ENCODE data around the gene TMEM247.

Gene TMEM247

DNA sequence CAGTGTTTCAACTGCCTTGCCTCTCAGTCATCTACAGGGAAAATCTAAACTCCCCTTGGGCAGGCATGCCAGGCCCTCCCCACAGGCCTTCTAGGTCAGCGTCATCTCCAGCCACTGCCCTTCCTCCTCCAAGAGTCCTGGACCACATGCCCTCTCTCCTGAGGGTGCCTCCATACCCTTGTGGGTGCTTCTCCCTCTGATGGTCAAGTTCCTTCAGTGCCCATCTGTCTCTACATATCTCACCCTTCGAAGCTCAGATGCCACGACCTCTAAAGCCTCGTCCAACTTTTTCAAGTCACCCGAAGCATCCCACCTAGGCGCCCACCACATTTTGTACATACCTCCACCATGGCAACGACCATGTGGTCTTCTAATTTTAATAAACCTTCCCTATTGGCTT is 22.6 kb upstream of the TMEM247 start:
- H3K36me3 ChIP-seq (ENCODE audit: control insufficient read depth, low read length): no peaks in the 10 kb centered on the region
- H3K4me1 ChIP-seq (ENCODE audit: control insufficient read depth, low read length): peaks cover 8% of the 10 kb centered on the region
- H3K27me3 ChIP-seq (ENCODE audit: control insufficient read depth, low read length): peaks cover 2% of the 10 kb centered on the region; the same call in 1 of the 2 replicates
- H3K79me2 ChIP-seq (ENCODE audit: control insufficient read depth, low read length): no peaks in the 10 kb centered on the region
- TF ChIP-seq, protein P1, sequence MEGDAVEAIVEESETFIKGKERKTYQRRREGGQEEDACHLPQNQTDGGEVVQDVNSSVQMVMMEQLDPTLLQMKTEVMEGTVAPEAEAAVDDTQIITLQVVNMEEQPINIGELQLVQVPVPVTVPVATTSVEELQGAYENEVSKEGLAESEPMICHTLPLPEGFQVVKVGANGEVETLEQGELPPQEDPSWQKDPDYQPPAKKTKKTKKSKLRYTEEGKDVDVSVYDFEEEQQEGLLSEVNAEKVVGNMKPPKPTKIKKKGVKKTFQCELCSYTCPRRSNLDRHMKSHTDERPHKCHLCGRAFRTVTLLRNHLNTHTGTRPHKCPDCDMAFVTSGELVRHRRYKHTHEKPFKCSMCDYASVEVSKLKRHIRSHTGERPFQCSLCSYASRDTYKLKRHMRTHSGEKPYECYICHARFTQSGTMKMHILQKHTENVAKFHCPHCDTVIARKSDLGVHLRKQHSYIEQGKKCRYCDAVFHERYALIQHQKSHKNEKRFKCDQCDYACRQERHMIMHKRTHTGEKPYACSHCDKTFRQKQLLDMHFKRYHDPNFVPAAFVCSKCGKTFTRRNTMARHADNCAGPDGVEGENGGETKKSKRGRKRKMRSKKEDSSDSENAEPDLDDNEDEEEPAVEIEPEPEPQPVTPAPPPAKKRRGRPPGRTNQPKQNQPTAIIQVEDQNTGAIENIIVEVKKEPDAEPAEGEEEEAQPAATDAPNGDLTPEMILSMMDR (IDR thresholded peaks at IDR 0.05; ENCODE audit: low read depth, low read length, poor library complexity, severe bottlenecking): no peak
- no peak for TF ChIP-seq EZH2phosphoT487 (IDR thresholded peaks at IDR 0.05; ENCODE audit: borderline replicate concordance, low read length)
- no peaks in the 10 kb centered on the region for H3K9me3 ChIP-seq (ENCODE audit: control insufficient read depth, insufficient read depth, low read length)
- no peaks in the 10 kb centered on the region for H3K9me2 ChIP-seq (replicated peaks; ENCODE audit: control insufficient read depth, low read length)
- H3K4me2 ChIP-seq (ENCODE audit: low read length): no peak overlapping the region
- 0 out of 2 replicates have a peak, but pooled peaks cover 4% of the 10 kb centered on the region for H3F3A ChIP-seq (ENCODE audit: control insufficient read depth, insufficient read depth)
- H3K4me3 ChIP-seq (ENCODE audit: low read length): no peak overlapping the region
- no peaks in the 10 kb centered on the region for H4K20me1 ChIP-seq (ENCODE audit: control insufficient read depth, insufficient read depth, low read depth, low read length)
- H3K27ac ChIP-seq (ENCODE audit: low read depth, low read length): no peak overlapping the region

DNA sequence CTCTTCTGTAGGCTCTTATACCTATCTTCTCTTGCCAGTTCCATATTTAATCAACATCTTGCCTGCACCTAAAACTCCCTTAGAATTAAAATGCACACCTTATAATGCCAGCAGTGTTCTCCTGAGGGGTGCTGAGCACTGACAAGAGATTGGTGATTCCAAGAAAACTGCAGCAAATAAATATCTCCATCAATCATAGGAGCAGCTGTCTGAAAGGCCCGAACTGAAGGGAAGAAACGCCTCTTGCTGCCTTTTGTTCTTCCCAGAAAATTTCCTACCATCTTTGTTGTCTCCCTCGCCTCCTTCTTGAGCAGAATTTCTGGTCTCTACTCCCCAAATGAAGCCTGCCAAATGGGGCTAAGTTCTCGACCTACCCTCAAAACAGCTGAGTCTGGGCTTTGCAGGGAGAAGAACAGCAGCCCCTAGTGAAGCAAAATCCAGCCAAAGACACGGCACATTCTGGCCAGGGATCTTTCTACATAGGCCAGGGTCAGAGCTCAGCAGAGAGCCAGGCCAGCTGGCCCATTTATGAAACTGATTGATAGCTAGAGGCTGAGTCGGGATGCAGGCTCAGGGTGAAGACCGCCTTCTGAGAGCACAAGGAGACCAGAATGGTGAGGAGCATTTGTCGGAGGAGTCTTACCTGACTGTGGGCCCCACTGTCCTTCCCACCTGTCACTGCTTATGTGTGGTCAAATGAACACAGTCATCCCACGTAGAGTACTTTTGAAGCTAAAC is 20.4 kb upstream of the TMEM247 start:
- no peaks in the 10 kb centered on the region for H3K79me2 ChIP-seq (ENCODE audit: control insufficient read depth, low read length)
- TF ChIP-seq, protein P1 (IDR thresholded peaks at IDR 0.05; ENCODE audit: low read depth, low read length, poor library complexity, severe bottlenecking): no peak
- no peak for TF ChIP-seq EZH2phosphoT487 (IDR thresholded peaks at IDR 0.05; ENCODE audit: borderline replicate concordance, low read length)

DNA sequence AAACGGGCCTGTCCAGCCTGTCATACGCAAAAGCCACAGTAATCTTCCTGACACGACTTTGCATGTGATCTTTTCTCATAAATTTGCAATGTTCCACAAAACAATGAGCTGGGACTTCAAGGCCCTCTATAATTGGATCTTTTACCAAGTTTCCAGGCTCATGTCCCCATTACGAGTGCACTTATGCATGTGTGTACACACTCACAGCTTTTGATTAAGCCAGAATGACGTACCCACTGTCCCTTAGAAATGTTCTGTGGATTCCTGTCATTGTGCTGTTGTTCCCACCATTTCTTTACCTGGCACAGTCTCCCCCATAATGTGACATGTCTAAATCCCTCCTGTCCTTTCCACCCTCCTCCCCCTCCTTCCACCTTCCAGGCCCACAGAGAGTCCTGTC is 19.7 kb upstream of the TMEM247 start:
- H4K20me1 ChIP-seq (ENCODE audit: control insufficient read depth, insufficient read depth, low read depth, low read length): no peaks in the 10 kb centered on the region
- no peaks in the 10 kb centered on the region for H3K9me3 ChIP-seq (ENCODE audit: control insufficient read depth, insufficient read depth, low read length)
- H3K9me2 ChIP-seq (replicated peaks; ENCODE audit: control insufficient read depth, low read length): no peaks in the 10 kb centered on the region
- no peaks in the 10 kb centered on the region for H3K27me3 ChIP-seq (ENCODE audit: control insufficient read depth, low read length)
- no peak overlapping the region for H3K4me2 ChIP-seq (ENCODE audit: low read length)
- H3K27ac ChIP-seq (ENCODE audit: low read depth, low read length): no peak overlapping the region
- H3K36me3 ChIP-seq (ENCODE audit: control insufficient read depth, low read length): no peaks in the 10 kb centered on the region
- peaks cover 17% of the 10 kb centered on the region for H3K4me1 ChIP-seq (ENCODE audit: control insufficient read depth, low read length)
- H3K79me2 ChIP-seq (ENCODE audit: control insufficient read depth, low read length): no peaks in the 10 kb centered on the region
- H3K4me3 ChIP-seq (ENCODE audit: low read length): no peak overlapping the region
- H3F3A ChIP-seq (ENCODE audit: control insufficient read depth, insufficient read depth): 0 out of 2 replicates have a peak, but pooled peaks cover 4% of the 10 kb centered on the region
- TF ChIP-seq EZH2phosphoT487 (IDR thresholded peaks at IDR 0.05; ENCODE audit: borderline replicate concordance, low read length): no peak
- TF ChIP-seq, protein P1 (IDR thresholded peaks at IDR 0.05; ENCODE audit: low read depth, low read length, poor library complexity, severe bottlenecking): no peak

More for the DNA sequence above, 20.4 kb upstream of the TMEM247 start:
- Histone ChIP-seq H3K9me2 (replicated peaks; ENCODE audit: control insufficient read depth, low read length) (no peaks in the 10 kb centered on the region), H3K36me3 (ENCODE audit: control insufficient read depth, low read length) (no peaks in the 10 kb centered on the region), H4K20me1 (ENCODE audit: control insufficient read depth, insufficient read depth, low read depth, low read length) (no peaks in the 10 kb centered on the region), H3K9me3 (ENCODE audit: control insufficient read depth, insufficient read depth, low read length) (no peaks in the 10 kb centered on the region), H3K4me2 (ENCODE audit: low read length) (no peak overlapping the region), H3F3A (ENCODE audit: control insufficient read depth, insufficient read depth) (0 out of 2 replicates have a peak, but pooled peaks cover 4% of the 10 kb centered on the region), H3K27me3 (ENCODE audit: control insufficient read depth, low read length) (0 out of 2 replicates have a peak, but pooled peaks cover under 1% of the 10 kb centered on the region), H3K27ac (ENCODE audit: low read depth, low read length) (no peak overlapping the region), H3K4me1 (ENCODE audit: control insufficient read depth, low read length) (peaks cover 17% of the 10 kb centered on the region), H3K4me3 (ENCODE audit: low read length) (no peak overlapping the region)

Measured in DOHH2 (cell line).